Measurements from ENCODE around the gene THADA.

- TF ChIP-seq CTCF (IDR thresholded peaks at IDR 0.05; ENCODE audit: low read length), result no peak
- TF ChIP-seq EZH2 (IDR thresholded peaks at IDR 0.05; ENCODE audit: borderline replicate concordance, low read length), result no peak
Observed at GRCh38 chr2:43238176-43238575, 357.7 kb downstream of the THADA start.
